Amniotic epithelial cell (primary cell): Measurements from ENCODE around the gene NLRP6.
"Not testable (repeated sequence)": the region's sequence is repeated elsewhere in the genome, so short reads cannot be mapped to it uniquely, and the experiment has no call there.

Experiments used
- DNase-seq: peaks from one replicate; pipeline ENCODE4 v3.0.0-alpha.2; 2010; ENCODE audit warnings: low read depth

Gene NLRP6

GRCh38 chr11:256952-257737 lies 21.1 kb upstream of the NLRP6 start:
- no peak for DNase-seq

DNA sequence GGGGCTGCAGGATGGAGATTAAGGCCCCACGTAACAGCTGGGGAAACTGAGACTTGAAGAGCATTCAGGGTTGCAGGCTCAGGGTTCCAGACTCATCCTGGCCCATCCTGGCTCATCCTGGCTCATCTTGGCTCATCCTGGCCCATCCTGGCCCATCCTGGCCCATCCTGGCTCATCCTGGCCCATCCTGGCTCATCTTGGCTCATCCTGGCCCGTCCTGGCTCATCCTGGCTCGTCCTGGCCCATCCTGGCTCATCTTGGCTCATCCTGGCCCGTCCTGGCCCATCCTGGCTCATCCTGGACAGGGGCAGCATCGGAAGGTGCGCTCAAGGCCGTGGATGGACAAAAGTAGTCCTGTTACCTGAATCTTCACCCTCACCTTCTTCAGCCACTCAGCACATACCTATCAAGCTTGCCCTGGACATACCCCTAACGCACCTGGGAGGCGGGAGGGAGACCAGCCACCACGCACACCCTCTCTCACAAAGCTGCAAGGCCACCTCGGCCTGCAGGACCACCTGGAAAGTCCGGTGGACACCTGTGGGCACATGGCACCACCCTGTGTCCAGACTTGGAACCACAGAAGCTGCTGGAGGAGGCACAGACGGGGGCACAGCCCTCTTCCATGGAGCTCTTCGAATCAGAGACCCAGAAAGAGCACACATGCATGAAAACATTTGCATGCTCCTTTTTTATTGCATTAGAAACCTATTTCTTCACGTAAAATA lies 20.3 kb upstream of the NLRP6 start:
- no peak for DNase-seq

- DNase-seq: no peak
Measured at GRCh38 chr11:259413-259812, 18.8 kb upstream of the NLRP6 start.

DNA sequence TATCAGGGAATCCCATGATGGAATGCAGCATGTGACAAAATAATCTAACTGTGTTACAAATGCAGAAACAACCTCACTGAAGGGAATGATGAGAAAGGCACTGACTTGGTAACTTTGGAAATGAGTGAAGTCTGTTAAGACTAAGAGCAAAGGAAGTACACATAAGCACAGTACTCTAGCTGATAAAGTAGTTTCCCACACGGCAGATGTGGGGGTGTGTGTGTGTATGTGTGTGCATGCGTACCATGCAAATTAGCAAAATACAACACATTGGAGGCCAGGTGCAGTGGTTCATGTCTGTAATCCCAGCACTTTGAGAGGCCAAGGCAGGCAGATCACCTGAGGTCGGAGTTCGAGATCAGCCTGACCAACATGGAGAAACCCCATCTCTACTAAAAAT lies 16.6 kb upstream of the NLRP6 start:
- no peak for DNase-seq

DNA sequence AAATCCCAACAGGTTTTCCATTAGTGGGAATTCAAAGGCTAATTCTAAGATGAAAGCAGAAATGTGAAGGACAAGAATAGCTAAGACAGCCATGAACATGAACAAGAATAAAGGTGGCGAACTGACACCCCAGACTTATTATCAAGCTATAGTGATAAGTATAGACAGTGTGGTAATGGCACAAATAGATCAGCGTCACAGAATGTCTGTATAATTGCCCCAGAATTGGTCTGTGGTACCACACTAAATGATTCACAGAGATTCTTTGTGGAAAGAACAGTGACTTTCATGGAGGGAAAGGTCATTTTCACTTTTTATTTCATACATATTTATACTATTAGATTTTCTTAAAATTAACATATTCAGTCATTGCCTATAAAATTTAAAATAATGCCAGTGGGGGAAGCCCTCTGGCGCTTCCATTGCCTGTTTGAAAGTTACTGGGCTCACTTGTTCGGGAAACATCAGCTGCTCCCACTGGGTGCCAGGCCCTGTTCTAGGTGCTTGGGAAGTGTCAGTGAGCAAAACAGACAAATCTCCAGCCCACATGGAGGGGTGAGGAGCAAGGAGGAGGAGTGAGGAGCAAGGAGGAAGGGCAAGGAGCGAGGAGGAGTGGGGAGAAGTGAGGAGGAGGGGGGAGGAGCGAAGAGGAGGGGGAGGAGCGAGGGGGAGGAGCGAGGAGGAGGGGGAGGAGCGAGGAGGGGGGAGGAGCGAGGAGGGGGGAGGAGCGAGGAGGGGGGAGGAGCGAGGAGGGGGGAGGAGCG lies 11.3 kb upstream of the NLRP6 start:
- DNase-seq: no peak

- DNase-seq: no peak
Measured at GRCh38 chr11:267491-267994, 10.7 kb upstream of the NLRP6 start.

- not testable (repeated sequence) for DNase-seq
Measured at GRCh38 chr11:268716-269145, 9.5 kb upstream of the NLRP6 start.

- DNase-seq: peak; percentile 47
Measured at GRCh38 chr11:269146-269890, 8.9 kb upstream of the NLRP6 start.

DNA sequence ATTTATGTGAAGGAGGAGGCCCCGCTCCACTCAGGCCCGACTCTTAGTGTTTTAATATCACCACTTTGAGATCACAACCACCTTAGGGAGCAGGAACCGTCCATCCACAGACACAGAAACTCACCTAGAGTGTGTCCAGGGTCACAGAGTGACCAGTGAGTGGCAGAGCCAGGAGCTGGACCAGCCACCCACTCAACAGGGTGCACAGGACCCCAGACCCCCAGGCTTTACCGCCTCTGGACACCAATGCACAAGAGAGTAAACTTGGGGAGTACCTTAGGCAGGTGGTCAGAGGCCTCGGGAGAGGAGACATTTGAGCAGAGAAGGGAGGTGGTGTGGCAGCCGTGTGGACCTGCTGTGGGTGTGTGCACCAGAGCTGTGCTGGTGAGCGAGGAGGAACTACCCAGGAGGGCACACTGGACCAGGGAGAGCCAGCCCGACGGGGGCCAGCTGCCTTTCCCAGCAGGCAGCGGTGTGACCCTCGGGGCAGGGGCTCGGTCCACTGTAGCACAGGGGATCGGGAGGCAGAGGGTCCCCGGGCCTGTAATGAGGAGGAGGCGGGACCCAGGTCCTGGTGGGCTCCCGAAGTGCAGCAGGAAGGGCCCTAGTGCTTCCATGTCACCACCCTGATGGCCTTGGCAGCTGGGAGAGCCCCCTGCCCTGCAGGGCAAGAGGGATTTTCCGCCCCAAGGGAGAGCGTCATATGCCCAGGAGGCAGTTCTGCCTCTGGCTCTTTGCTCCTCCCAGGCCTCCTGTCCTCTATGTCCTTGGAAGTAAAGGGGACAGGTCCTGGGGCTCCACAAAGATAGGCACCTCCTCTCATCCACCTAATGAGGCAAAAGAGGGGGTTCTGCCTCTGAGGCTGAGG lies 7.5 kb upstream of the NLRP6 start:
- DNase-seq: no peak

- DNase-seq: no peak
Measured at GRCh38 chr11:271319-271715, 6.9 kb upstream of the NLRP6 start.

GRCh38 chr11:272195-272930 lies 5.8 kb upstream of the NLRP6 start:
- DNase-seq: no peak

DNA sequence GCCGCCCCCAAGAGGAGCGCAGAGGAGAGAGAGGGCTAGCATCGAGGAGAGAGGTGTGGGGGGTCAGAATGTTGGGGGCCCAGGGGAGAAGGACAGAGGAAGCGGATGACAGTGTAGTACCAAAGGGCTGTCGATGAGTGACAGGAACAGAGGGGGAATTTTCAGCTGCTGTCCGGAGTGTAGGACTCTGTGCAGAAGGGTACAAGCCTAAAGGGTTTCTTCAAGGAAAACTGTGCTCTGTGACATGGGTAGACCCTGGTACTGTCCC lies 5.3 kb upstream of the NLRP6 start:
- DNase-seq: no peak

GRCh38 chr11:276219-276618 lies 2.0 kb upstream of the NLRP6 start:
- DNase-seq: no peak

DNA sequence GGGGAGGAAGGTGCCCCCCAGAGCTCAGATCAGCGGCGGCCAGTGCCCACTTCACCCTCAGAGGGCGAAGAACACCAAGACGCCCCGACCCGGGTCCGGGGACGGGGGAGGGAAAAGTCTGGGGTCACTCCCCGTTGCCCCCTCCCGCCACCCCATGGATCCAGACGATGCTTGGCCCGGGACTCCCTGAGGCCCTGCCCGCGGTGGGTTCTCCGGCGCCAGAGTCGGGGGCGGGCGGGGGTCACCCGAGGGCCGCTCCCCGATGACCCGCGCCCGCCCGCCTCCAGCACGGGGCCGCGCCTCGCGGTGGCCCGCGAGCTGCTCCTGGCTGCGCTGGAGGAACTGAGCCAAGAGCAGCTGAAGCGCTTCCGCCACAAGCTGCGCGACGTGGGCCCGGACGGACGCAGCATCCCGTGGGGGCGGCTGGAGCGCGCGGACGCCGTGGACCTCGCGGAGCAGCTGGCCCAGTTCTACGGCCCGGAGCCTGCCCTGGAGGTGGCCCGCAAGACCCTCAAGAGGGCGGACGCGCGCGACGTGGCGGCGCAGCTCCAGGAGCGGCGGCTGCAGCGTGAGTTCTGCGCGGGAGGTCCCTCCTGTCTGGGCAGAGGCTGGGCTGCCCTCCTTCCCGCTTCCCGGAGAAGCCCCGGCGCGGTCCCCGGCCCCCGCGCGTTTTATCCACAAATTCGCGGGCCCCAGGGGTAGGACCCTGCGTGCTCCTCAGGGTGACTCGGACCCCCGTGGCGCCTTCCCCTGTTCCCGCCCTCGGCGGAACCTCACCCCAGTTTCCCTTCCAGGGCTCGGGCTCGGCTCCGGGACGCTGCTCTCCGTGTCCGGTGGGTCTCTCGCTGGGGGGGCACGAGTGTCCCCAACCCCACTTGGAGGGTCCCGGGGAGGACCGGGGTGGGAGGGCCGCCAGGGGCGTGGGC lies 1.1 kb downstream of the NLRP6 start:
- DNase-seq: no peak

GRCh38 chr11:279966-280705 lies 1.9 kb downstream of the NLRP6 start:
- peak; percentile 21 for DNase-seq

DNA sequence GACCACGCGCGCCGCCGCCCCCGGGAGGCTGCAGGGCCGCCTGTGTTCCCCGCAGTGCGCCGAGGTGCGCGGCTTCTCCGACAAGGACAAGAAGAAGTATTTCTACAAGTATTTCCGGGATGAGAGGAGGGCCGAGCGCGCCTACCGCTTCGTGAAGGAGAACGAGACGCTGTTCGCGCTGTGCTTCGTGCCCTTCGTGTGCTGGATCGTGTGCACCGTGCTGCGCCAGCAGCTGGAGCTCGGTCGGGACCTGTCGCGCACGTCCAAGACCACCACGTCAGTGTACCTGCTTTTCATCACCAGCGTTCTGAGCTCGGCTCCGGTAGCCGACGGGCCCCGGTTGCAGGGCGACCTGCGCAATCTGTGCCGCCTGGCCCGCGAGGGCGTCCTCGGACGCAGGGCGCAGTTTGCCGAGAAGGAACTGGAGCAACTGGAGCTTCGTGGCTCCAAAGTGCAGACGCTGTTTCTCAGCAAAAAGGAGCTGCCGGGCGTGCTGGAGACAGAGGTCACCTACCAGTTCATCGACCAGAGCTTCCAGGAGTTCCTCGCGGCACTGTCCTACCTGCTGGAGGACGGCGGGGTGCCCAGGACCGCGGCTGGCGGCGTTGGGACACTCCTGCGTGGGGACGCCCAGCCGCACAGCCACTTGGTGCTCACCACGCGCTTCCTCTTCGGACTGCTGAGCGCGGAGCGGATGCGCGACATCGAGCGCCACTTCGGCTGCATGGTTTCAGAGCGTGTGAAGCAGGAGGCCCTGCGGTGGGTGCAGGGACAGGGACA lies 2.7 kb downstream of the NLRP6 start:
- no peak for DNase-seq

GRCh38 chr11:281486-282161 lies 3.4 kb downstream of the NLRP6 start:
- no peak for DNase-seq
